ENCODE data around the gene CYTH4. TPM values are rescaled to one million over a fixed set of nuclear protein-coding genes. Genes with fewer than 3 reads are reported as not detected.

Gene CYTH4
- total RNA-seq, 1 experiment from 2014 or later, result 3.8 TPM

DNA sequence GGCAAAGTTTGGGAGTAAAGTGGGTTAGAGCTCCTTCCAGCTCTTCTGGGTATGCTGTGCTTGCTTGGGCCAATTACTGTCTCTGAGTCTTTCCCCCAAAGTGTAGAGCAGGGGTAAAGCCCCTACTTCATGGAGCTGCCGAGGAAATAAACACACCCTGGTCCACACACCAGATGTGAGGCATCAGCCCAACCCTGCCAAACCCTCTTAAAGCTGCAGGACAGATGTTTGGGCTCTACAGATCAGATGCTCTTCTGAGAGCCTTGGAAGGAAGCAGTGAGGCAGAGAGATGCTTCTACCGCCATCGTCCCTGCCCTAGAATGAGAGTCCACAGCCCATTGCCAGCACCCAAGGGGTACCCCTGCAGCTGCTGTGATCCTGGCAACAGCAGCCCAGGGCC, 80.3 kb downstream of the CYTH4 start:
- no TSS peak for BruUV-seq (replicated peaks)

More for the DNA sequence above, 80.3 kb downstream of the CYTH4 start:
- ATAC-seq, result no peak
- no peak overlapping the region for H3K4me3 ChIP-seq (replicated peaks in 1 of 2; ENCODE audit: low read depth in 1 of 2, low read length in 2 of 2)
- peaks cover 0 to 24% of the 10 kb centered on the region in 2 experiments; a peak in 2 of 4 replicates for H3K4me1 ChIP-seq (ENCODE audit: control insufficient read depth in 1 of 2, insufficient read depth in 2 of 2, low read length in 2 of 2)
- POLR2A ChIA-PET, result no interaction called here
- no peaks in the 10 kb centered on the region for H4K20me1 ChIP-seq (ENCODE audit: insufficient read depth)
- no peak overlapping the region for H3K9ac ChIP-seq (ENCODE audit: low read length)
- RAD21 ChIA-PET (ENCODE audit: low non-redundant PET in 1 of 2, low total read pairs in 2 of 2, uncharacterized antibody in 2 of 2, unreplicated experiment in 2 of 2), result no interaction called here
- TF ChIP-seq CEBPB (IDR thresholded peaks at IDR 0.05; ENCODE audit: low read depth) (no peak), POLR2A (IDR thresholded peaks at IDR 0.05; ENCODE audit: borderline replicate concordance, extremely low read depth, insufficient read depth, insufficient read length) (no peak), SRF (IDR thresholded peaks at IDR 0.05; ENCODE audit: low read depth) (no peak), SIN3A (IDR thresholded peaks at IDR 0.05; ENCODE audit: low read depth) (no peak), POLR2AphosphoS5 (IDR thresholded peaks at IDR 0.05; ENCODE audit: low read depth, low read length) (no peak), EZH2phosphoT487 (IDR thresholded peaks at IDR 0.05; ENCODE audit: borderline replicate concordance) (no peak), ELF1 (IDR thresholded peaks at IDR 0.05; ENCODE audit: borderline replicate concordance, low read depth) (no peak), EZH2 (IDR thresholded peaks at IDR 0.05) (no peak), ZFX (IDR thresholded peaks at IDR 0.05) (no peak), ZNF274 (IDR thresholded peaks at IDR 0.05; ENCODE audit: low read depth, low read length) (no peak), FOSL1 (IDR thresholded peaks at IDR 0.05; ENCODE audit: low read depth) (no peak)
- TF ChIP-seq, protein P1, sequence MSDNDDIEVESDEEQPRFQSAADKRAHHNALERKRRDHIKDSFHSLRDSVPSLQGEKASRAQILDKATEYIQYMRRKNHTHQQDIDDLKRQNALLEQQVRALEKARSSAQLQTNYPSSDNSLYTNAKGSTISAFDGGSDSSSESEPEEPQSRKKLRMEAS (IDR thresholded peaks at IDR 0.05), result no peak
- TF ChIP-seq, protein P2, sequence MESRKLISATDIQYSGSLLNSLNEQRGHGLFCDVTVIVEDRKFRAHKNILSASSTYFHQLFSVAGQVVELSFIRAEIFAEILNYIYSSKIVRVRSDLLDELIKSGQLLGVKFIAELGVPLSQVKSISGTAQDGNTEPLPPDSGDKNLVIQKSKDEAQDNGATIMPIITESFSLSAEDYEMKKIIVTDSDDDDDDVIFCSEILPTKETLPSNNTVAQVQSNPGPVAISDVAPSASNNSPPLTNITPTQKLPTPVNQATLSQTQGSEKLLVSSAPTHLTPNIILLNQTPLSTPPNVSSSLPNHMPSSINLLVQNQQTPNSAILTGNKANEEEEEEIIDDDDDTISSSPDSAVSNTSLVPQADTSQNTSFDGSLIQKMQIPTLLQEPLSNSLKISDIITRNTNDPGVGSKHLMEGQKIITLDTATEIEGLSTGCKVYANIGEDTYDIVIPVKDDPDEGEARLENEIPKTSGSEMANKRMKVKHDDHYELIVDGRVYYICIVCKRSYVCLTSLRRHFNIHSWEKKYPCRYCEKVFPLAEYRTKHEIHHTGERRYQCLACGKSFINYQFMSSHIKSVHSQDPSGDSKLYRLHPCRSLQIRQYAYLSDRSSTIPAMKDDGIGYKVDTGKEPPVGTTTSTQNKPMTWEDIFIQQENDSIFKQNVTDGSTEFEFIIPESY (IDR thresholded peaks at IDR 0.05; ENCODE audit: extremely low read depth, insufficient replicate concordance, low read length), result no peak
- TF ChIP-seq, protein P3, sequence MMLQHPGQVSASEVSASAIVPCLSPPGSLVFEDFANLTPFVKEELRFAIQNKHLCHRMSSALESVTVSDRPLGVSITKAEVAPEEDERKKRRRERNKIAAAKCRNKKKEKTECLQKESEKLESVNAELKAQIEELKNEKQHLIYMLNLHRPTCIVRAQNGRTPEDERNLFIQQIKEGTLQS (IDR thresholded peaks at IDR 0.05), result no peak
- TF ChIP-seq, protein P4, sequence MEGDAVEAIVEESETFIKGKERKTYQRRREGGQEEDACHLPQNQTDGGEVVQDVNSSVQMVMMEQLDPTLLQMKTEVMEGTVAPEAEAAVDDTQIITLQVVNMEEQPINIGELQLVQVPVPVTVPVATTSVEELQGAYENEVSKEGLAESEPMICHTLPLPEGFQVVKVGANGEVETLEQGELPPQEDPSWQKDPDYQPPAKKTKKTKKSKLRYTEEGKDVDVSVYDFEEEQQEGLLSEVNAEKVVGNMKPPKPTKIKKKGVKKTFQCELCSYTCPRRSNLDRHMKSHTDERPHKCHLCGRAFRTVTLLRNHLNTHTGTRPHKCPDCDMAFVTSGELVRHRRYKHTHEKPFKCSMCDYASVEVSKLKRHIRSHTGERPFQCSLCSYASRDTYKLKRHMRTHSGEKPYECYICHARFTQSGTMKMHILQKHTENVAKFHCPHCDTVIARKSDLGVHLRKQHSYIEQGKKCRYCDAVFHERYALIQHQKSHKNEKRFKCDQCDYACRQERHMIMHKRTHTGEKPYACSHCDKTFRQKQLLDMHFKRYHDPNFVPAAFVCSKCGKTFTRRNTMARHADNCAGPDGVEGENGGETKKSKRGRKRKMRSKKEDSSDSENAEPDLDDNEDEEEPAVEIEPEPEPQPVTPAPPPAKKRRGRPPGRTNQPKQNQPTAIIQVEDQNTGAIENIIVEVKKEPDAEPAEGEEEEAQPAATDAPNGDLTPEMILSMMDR (IDR thresholded peaks at IDR 0.05 in 2 of 3, conservative IDR thresholded peaks at IDR 0.05 in 1 of 3; ENCODE audit: borderline replicate concordance in 1 of 3, insufficient read depth in 1 of 3, low read depth in 2 of 3, low read length in 2 of 3), result no peak
- no peaks in the 10 kb centered on the region for H3K9me3 ChIP-seq (ENCODE audit: control insufficient read depth in 1 of 2, insufficient read depth in 1 of 2, low read depth in 1 of 2, low read length in 2 of 2)
- no peaks in the 10 kb centered on the region for H3K79me2 ChIP-seq (ENCODE audit: insufficient read depth, low read length)
- H3K36me3 ChIP-seq (ENCODE audit: control insufficient read depth in 1 of 2, insufficient read depth in 2 of 2, low read length in 2 of 2), result no peaks in the 10 kb centered on the region
- CTCF ChIA-PET, result no interaction called here
- no peak overlapping the region for H3K27ac ChIP-seq (ENCODE audit: low read depth, low read length)
- no peak for DNase-seq (ENCODE audit: low read depth, low spot score)
- H3K4me2 ChIP-seq (ENCODE audit: low read length), result no peak overlapping the region
- H3K9me2 ChIP-seq (ENCODE audit: insufficient read depth), result no peaks in the 10 kb centered on the region
- intact Hi-C loops (cut with micrococcal nuclease), result no loop called here
- no peaks in the 10 kb centered on the region for H3K27me3 ChIP-seq (ENCODE audit: insufficient read depth, low read length)
- no peak overlapping the region for H2AFZ ChIP-seq (ENCODE audit: low read depth, low read length, poor library complexity, severe bottlenecking)

Data from HCT116 (cell line).